Adrenal gland (tissue), 5 donors: ENCODE data around the gene PRKCB.

Source experiments
- POLR2A ChIP-seq, 2 donors: fragments of 450-650 bp; IDR thresholded peaks; one replicate each; pipeline ENCODE4 v1.6.1; 2017; ENCODE audit warnings: antibody characterized with exemption in 2 of 2, mild to moderate bottlenecking in 2 of 2, moderate library complexity in 1 of 2
- TF ChIP-seq, protein P1 (sequence below), 6 experiments: fragments of 450-650 bp in 4 of 6; fragments of 200-600 bp in 2 of 6; sonication (generic) in 1 of 6; IDR thresholded peaks; 1 replicate in 5 of 6; 2 replicates in 1 of 6; pipeline versions ENCODE4 v1.5.1 to v1.8.0; 2016 to 2021; ENCODE audit warnings: antibody characterized with exemption in 6 of 6, mild to moderate bottlenecking in 2 of 6, moderate library complexity in 1 of 6
- donor health status: DM: no; HTN: no; CAD: no.

GRCh38 chr16:23929856-23930255 lies 94.1 kb downstream of the PRKCB start:
- TF ChIP-seq, protein P1, sequence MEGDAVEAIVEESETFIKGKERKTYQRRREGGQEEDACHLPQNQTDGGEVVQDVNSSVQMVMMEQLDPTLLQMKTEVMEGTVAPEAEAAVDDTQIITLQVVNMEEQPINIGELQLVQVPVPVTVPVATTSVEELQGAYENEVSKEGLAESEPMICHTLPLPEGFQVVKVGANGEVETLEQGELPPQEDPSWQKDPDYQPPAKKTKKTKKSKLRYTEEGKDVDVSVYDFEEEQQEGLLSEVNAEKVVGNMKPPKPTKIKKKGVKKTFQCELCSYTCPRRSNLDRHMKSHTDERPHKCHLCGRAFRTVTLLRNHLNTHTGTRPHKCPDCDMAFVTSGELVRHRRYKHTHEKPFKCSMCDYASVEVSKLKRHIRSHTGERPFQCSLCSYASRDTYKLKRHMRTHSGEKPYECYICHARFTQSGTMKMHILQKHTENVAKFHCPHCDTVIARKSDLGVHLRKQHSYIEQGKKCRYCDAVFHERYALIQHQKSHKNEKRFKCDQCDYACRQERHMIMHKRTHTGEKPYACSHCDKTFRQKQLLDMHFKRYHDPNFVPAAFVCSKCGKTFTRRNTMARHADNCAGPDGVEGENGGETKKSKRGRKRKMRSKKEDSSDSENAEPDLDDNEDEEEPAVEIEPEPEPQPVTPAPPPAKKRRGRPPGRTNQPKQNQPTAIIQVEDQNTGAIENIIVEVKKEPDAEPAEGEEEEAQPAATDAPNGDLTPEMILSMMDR (IDR thresholded peaks at IDR 0.05): no peak
- no peak for TF ChIP-seq POLR2A (IDR thresholded peaks at IDR 0.05)
